IPS-15b (cell line): ENCODE results near the gene ZFC3H1.

Experiments used
- H3K27me3 ChIP-seq: one replicate; pipeline ENCODE4 v1.6.1; 2013; ENCODE audit warnings: low read length; ENCODE audit not compliant: control insufficient read depth, insufficient read depth
- H3K36me3 ChIP-seq: one replicate; pipeline ENCODE4 v1.6.1; 2013; ENCODE audit warnings: low read length; ENCODE audit not compliant: control insufficient read depth, insufficient read depth
- H3K4me1 ChIP-seq: one replicate; pipeline ENCODE4 v1.6.1; 2013; ENCODE audit warnings: mild to moderate bottlenecking, low read length; ENCODE audit not compliant: control insufficient read depth, insufficient read depth
- H3K4me3 ChIP-seq: one replicate; pipeline ENCODE4 v1.5.1; 2013; ENCODE audit warnings: low read depth, low read length
- H3K9ac ChIP-seq: one replicate; pipeline ENCODE4 v1.6.1; 2013; ENCODE audit warnings: low read depth, mild to moderate bottlenecking, low read length
- H3K9me3 ChIP-seq: one replicate; pipeline ENCODE4 v1.6.1; 2013; ENCODE audit warnings: mild to moderate bottlenecking, low read length; ENCODE audit not compliant: control insufficient read depth, insufficient read depth

Gene ZFC3H1

DNA sequence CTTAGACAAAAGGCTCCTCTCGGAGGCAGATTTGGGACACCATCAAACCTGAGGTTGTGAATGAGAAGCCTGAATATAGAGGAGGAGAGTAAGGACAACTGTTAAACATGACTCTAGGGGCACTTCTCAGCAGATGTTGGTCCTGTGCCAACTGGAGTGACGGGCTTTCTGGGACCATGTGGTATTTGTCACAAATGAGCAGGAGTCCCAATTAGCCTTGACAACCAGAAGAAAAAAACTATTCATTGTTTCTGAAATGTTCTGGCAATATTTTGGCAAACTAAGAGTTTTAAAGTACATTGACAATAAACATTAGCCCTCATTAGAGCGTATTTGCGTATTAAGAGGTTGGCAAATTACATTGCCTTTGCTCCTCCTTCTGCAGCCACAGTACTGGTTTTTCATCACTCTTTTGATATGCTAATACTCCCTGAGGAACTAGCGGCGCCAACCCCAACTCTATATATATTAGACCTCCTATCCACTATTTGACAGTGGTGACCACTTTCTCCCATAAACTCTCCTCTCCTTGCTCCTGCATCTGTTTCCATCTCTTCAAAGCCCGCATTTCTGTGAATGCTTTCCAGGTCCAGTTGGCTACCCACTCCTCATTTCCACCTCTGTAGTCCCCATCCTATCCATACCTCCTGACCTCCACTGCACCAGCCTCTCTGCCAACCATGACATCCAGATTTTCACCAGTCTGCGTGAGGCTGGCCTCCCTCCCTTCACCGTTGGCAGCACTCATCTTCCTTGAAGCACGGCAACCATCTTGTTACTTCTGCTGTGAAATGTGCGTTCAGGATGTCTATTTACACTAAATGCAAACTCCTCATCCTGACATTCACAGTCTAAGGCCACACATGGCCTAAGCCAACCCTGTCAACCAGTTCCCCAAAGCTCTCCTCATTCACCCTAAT is 100.7 kb downstream of the ZFC3H1 start:
- H3K4me3 ChIP-seq, result no peak overlapping the region
- H3K4me1 ChIP-seq, result peaks cover 5% of the 10 kb centered on the region
- H3K36me3 ChIP-seq, result no peaks in the 10 kb centered on the region
- H3K9ac ChIP-seq, result no peak overlapping the region
- no peaks in the 10 kb centered on the region for H3K9me3 ChIP-seq
- H3K27me3 ChIP-seq, result no peaks in the 10 kb centered on the region
